ENCODE results near the gene NPC2.
"Not testable (repeated sequence)": the region's sequence is repeated elsewhere in the genome, so short reads cannot be mapped to it uniquely, and the experiment has no call there.

NPC2 gene

GRCh38 chr14:74464785-74465184 is 28.3 kb downstream of the NPC2 start:
- DNase-seq: no peak

GRCh38 chr14:74463697-74464096 is 29.4 kb downstream of the NPC2 start:
- DNase-seq: no peak

- no peak for DNase-seq
Measured at GRCh38 chr14:74462993-74463392, 30.1 kb downstream of the NPC2 start.

GRCh38 chr14:74459976-74460375 is 33.1 kb downstream of the NPC2 start:
- DNase-seq: no peak

GRCh38 chr14:74459289-74459946 is 33.7 kb downstream of the NPC2 start:
- DNase-seq: peak; percentile 2

- DNase-seq: no peak
Measured at GRCh38 chr14:74457565-74457895, 35.6 kb downstream of the NPC2 start.

- DNase-seq: no peak
Measured at GRCh38 chr14:74456684-74457564, 36.2 kb downstream of the NPC2 start.

- not testable (repeated sequence) for DNase-seq
Measured at GRCh38 chr14:74454397-74454796, 38.7 kb downstream of the NPC2 start.

- no peak for DNase-seq
Measured at GRCh38 chr14:74444866-74445265, 48.2 kb downstream of the NPC2 start.

GRCh38 chr14:74442757-74443156 is 50.3 kb downstream of the NPC2 start:
- no peak for DNase-seq

- no peak for DNase-seq
Measured at GRCh38 chr14:74441113-74441512, 52.0 kb downstream of the NPC2 start.

- no peak for DNase-seq
Measured at GRCh38 chr14:74438351-74438915, 54.7 kb downstream of the NPC2 start.

GRCh38 chr14:74437496-74438053 is 55.5 kb downstream of the NPC2 start:
- no peak for DNase-seq

- DNase-seq: no peak
Measured at GRCh38 chr14:74434294-74434693, 58.8 kb downstream of the NPC2 start.

GRCh38 chr14:74429991-74430390 is 63.1 kb downstream of the NPC2 start:
- DNase-seq: no peak

Measured in NK-92 treated with Interleukin-12 subunit alpha and Interleukin-12 subunit beta, amount 100 ng/mL, for 24 hours (cell line).